T-cell (primary cell): ENCODE data around the gene FSCN2. TPM values are rescaled to one million over a fixed set of nuclear protein-coding genes. Genes with fewer than 3 reads are reported as not detected.

Experiments used
- ATAC-seq, 4 experiments: fragments of 200-7000 bp in 3 of 4; fragments of 150-1000 bp in 1 of 4; cut with Tn5 transposase; replicated peaks in 1 of 4; 1 replicate in 3 of 4; 2 replicates in 1 of 4; pipeline ENCODE4 v1.10.0; 2021; ENCODE audit warnings: moderate library complexity in 3 of 4, mild to moderate bottlenecking in 2 of 4, moderate number of reproducible peaks in 1 of 4
- CTCF ChIA-PET, 2 donors: fragments of 300-600 bp; sonication (Branson Sonifier 250); formaldehyde crosslinking; loops; one replicate each; lab custom pipeline; 2022; ENCODE audit warnings: antibody characterized with exemption in 2 of 2; lab: Charles Lee
- POLR2A ChIA-PET, 2 donors: fragments of 300-600 bp; sonication (Branson Sonifier 250); formaldehyde crosslinking; loops; one replicate each; lab custom pipeline; 2022; ENCODE audit warnings: antibody characterized with exemption in 2 of 2; lab: Charles Lee
- DNase-seq, 35 experiments: peaks; one replicate each; pipeline versions ENCODE4 v3.0.0 to v3.0.0-alpha.2; 2013 to 2023
- H3K27ac ChIP-seq: one replicate; pipeline ENCODE4 v1.5.1; 2013; ENCODE audit warnings: low read length
- H3K27me3 ChIP-seq, 2 experiments: replicated peaks in 1 of 2; 1 replicate in 1 of 2; 2 replicates in 1 of 2; pipeline versions ENCODE4 v1.6.1 to v1.7.0; 2013; ENCODE audit warnings: low read length in 1 of 2, mixed read lengths in 1 of 2; ENCODE audit not compliant: control insufficient read depth in 2 of 2, insufficient read depth in 2 of 2; ENCODE audit errors: extremely low read depth in 1 of 2
- H3K36me3 ChIP-seq, 2 donors: 1 replicate in 1 of 2; 2 replicates in 1 of 2; pipeline versions ENCODE4 v1.6.1 to v1.7.0; 2013; ENCODE audit warnings: low read length in 1 of 2; ENCODE audit not compliant: control insufficient read depth in 2 of 2, insufficient read depth in 1 of 2; ENCODE audit errors: extremely low read depth in 1 of 2
- H3K4me1 ChIP-seq, 2 experiments: 1 replicate in 1 of 2; 2 replicates in 1 of 2; pipeline versions ENCODE4 v1.6.1 to v1.7.0; 2013; ENCODE audit warnings: low read length in 2 of 2, mixed read lengths in 1 of 2; ENCODE audit not compliant: insufficient read depth in 2 of 2, control insufficient read depth in 1 of 2; ENCODE audit errors: extremely low read depth in 1 of 2
- H3K4me3 ChIP-seq, 2 donors: 1 replicate in 1 of 2; 2 replicates in 1 of 2; pipeline versions ENCODE4 v1.5.1 to v1.7.0; 2013; ENCODE audit warnings: mild to moderate bottlenecking in 2 of 2, low read length in 1 of 2, moderate library complexity in 1 of 2; ENCODE audit not compliant: control insufficient read depth in 1 of 2; ENCODE audit errors: extremely low read depth in 1 of 2
- H3K9me3 ChIP-seq: 2 replicates; pipeline ENCODE4 v1.7.0; 2013
- H3K27ac Mint-ChIP-seq, 2 donors: one replicate each; pipeline ENCODE4 v1.8.0; 2020 to 2021; ENCODE audit warnings: mild to moderate bottlenecking in 2 of 2, mixed read lengths in 2 of 2
- H3K27me3 Mint-ChIP-seq, 2 donors: one replicate each; pipeline ENCODE4 v1.8.0; 2021 to 2022; ENCODE audit warnings: mixed read lengths in 2 of 2
- H3K36me3 Mint-ChIP-seq: one replicate; pipeline ENCODE4 v1.8.0; 2021; ENCODE audit warnings: mixed read lengths
- H3K4me1 Mint-ChIP-seq, 3 donors: one replicate each; pipeline ENCODE4 v1.8.0; 2020 to 2022; ENCODE audit warnings: mixed read lengths in 3 of 3, mild to moderate bottlenecking in 1 of 3
- H3K4me3 Mint-ChIP-seq, 3 donors: one replicate each; pipeline ENCODE4 v1.8.0; 2020 to 2022; ENCODE audit warnings: mild to moderate bottlenecking in 3 of 3, mixed read lengths in 3 of 3, moderate library complexity in 3 of 3
- H3K9me3 Mint-ChIP-seq, 3 donors: one replicate each; pipeline ENCODE4 v1.8.0; 2020 to 2022; ENCODE audit warnings: mixed read lengths in 3 of 3
- WGBS: methylation state at CpG from one replicate; pipeline ENCODE4 v1.1.5; 2013; ENCODE audit warnings: missing lambda C conversion rate; ENCODE audit not compliant: insufficient coverage; 5-methylcytosine and 5-hydroxymethylcytosine counted together
- total RNA-seq, 35 experiments: library from RNA in 6 of 35; stranded (reverse) in 6 of 35; fragments of 120-200 nt in 1 of 35; gene quantifications; one replicate each; pipeline versions ENCODE4 v1.2.1 to v1.2.4 and lab custom pipeline; 2013 to 2026

Gene FSCN2
- total RNA-seq, 5 donors from 2014 or later (not counting 1 experiment from before 2014, with no cell fraction given): 0.91 to 4.2 (median 1.2) TPM

DNA sequence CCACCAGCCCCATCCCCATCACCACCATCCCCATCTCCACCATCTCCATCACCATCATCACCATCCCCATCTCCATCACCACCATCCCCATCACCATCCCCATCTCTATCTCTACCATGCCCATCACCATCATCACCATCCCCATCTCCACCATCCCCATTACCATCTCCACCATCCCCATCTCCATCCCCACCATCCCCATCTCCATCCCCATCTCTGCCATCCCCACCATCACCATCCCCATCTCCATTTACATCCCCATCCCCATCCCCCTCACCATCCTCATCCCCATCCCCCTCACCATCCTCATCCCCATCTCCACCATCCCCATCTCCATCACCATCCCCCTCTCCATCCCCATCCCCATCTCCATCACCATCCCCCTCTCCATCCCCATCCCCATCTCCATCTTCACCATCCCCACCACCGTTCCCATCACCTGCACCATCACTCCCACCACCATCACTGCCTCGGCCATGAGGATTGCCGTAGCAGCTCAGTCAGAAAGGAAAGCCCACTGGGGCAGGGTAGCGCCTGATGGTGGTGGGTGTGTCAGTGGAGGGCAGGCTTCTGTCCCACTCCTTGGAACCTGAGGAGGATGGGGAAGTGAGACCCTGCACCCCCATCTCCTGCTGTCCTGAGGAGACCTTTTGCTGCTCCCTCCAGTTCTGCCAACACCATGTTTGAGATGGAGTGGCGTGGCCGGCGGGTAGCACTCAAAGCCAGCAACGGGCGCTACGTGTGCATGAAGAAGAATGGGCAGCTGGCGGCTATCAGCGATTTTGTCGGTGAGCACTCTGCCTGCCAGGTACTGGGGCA, 7.5 kb downstream of the FSCN2 start:
- Mint-ChIP-seq H3K36me3 (peaks cover 8% of the 10 kb centered on the region), H3K27me3 (peaks cover 12 to 27% of the 10 kb centered on the region in 2 donors), H3K9me3 (no peaks in the 10 kb centered on the region), H3K4me3 (no peak overlapping the region), H3K4me1 (peaks cover 0 to 3% (median 0%) of the 10 kb centered on the region in 3 donors), H3K27ac (no peak overlapping the region)
- Histone ChIP-seq H3K27me3 (peaks cover 8 to 62% of the 10 kb centered on the region in 2 experiments), H3K27ac (no peak overlapping the region), H3K36me3 (peaks cover 5 to 10% of the 10 kb centered on the region in 2 donors), H3K4me3 (no peak overlapping the region), H3K4me1 (peaks cover 0 to 26% of the 10 kb centered on the region in 2 experiments), H3K9me3 (no peaks in the 10 kb centered on the region)
- ChIA-PET POLR2A (no interaction called here), CTCF (no interaction called here)
- ATAC-seq: no peak
- 87% methylated on average over 11 of the region's 13 CpGs for WGBS
- DNase-seq: no peak

DNA sequence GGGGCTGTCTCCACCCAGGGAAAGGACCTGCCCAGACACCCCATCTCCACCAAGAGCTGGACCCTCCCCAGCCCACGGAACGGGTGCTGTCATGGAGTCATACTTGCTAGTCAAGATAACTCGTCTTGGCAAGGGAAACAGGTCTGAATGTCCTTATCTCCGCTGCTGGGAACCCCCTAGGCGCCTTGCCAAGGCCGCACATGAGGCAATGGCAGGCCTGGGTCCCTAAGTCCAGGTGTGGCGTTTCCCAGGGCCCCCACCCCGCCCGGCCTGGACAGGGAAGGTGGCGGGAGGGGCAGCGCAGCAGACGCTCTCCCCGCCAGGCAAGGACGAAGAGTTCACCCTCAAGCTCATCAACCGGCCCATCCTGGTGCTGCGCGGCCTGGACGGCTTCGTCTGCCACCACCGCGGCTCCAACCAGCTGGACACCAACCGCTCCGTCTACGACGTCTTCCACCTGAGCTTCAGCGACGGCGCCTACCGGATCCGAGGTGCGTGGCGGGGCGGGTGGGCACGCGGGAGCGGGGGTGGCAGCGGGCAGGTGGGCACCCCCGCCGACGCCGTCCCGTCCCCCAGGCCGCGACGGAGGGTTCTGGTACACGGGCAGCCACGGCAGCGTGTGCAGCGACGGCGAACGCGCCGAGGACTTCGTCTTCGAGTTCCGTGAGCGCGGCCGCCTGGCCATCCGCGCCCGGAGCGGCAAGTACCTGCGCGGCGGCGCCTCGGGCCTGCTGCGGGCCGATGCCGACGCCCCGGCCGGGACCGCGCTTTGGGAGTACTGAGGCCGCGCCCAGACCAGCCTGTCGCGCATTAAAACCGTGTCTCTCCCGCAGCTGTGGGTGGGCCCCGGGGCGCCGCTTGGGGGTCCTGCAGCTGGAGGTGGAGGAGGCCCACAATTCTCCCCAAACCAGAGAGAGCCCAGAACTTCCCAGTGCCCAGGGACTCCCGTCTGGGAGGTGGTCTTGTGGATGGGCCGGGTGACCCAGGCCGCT, 8.4 kb downstream of the FSCN2 start:
- CTCF ChIA-PET: no interaction called here
- WGBS: 14% methylated on average over 86 of the region's 89 CpGs
- peaks cover 5 to 14% of the 10 kb centered on the region in 2 donors for H3K36me3 ChIP-seq
- H3K4me3 Mint-ChIP-seq: no peak overlapping the region
- ATAC-seq: peak in 3 of 4 experiments; percentile 23 to 37 (median 27)
- H3K27ac ChIP-seq: no peak overlapping the region
- no peak overlapping the region for H3K27ac Mint-ChIP-seq
- no peak overlapping the region for H3K4me3 ChIP-seq
- H3K27me3 Mint-ChIP-seq: peaks cover 12 to 27% of the 10 kb centered on the region in 2 donors
- H3K27me3 ChIP-seq: peaks cover 8 to 63% of the 10 kb centered on the region in 2 experiments
- peak in 1 of 35 experiments; percentile 27 for DNase-seq
- H3K4me1 Mint-ChIP-seq: peaks cover 0 to 3% (median 0%) of the 10 kb centered on the region in 3 donors
- H3K36me3 Mint-ChIP-seq: peaks cover 11% of the 10 kb centered on the region
- no peaks in the 10 kb centered on the region for H3K9me3 Mint-ChIP-seq
- no peaks in the 10 kb centered on the region for H3K9me3 ChIP-seq
- POLR2A ChIA-PET: no interaction called here
- H3K4me1 ChIP-seq: peaks cover 0 to 26% of the 10 kb centered on the region in 2 experiments

DNA sequence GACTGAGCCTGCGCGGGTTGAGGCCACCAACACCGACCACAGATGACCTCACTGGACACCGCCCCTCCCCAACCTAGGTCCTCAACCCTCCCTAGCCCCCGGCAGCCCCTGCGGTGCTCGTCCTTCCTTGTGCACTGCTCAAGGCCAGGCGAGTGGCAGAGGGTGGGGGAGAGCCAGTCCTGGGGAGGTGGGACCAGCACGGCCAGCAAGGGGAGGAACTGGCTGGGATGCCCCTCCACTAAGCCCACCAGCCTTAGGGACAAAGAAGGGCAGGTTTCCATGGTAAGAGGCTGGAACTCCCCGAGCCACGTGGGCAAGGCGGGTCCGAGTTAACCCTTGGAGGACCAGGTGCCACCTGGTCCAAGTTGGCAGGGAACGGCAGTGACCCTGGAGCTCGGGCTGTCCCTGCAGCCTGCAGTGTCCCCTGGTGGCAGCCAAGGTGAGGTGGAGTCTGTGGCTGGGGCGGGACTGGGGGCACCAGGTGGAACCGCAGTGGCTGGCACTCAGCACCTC, 9.2 kb downstream of the FSCN2 start:
- 30% methylated on average over 8 of the region's 17 CpGs for WGBS
- ChIA-PET CTCF (no interaction called here), POLR2A (no interaction called here)
- Mint-ChIP-seq H3K4me1 (peaks cover 0 to 3% (median 0%) of the 10 kb centered on the region in 3 donors), H3K27me3 (peaks cover 12 to 27% of the 10 kb centered on the region in 2 donors), H3K4me3 (no peak overlapping the region), H3K9me3 (no peaks in the 10 kb centered on the region), H3K27ac (no peak overlapping the region), H3K36me3 (peaks cover 12% of the 10 kb centered on the region)
- Histone ChIP-seq H3K4me3 (no peak overlapping the region), H3K4me1 (peaks cover 0 to 26% of the 10 kb centered on the region in 2 experiments), H3K27ac (no peak overlapping the region), H3K36me3 (peaks cover 5 to 14% of the 10 kb centered on the region in 2 donors), H3K9me3 (no peaks in the 10 kb centered on the region), H3K27me3 (peaks cover 8 to 63% of the 10 kb centered on the region in 2 experiments)
- DNase-seq (peak in 9 of 35 experiments; percentile 23 to 55 (median 32)), ATAC-seq (peak; percentile 62 to 73 (median 66))

DNA sequence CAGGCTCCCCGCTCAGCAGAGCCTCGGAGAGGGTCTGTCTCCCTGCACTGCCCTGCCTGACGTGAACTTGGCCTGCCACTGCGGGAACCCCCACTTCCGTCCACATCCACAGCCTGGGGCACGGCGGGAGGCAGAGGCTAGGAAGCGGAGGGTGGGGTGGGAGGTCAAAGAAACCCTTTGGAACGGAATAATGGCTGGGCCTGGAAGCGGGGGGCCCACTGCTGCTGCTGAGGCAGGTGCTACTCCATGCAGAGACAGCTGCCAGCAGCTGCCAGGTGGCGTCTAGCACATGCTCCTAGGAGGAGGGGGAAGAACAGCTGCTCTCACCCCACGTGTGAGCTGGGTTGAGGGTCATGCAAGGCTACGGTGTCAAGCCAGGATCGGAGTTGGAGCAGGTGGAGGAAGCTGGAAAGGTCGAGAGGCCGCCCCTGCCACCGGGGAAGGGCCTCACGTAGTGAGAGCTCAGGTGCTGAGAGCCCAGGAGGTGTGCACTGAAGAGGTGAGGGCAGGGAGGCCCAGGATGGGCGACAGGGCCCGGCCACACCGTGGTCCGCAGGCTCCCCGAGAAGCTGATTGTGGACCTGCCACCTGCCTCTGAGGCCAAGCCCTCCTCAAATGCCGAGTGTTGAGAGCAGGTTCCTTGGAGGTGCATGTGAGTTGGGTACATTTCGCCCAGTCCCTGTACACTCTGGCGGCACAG, 9.8 kb downstream of the FSCN2 start:
- POLR2A ChIA-PET: interaction anchor here in 1 of 2 donors (0.7 kb wide), 1 partner anchor 24 kb away, joined by 3 read pairs; no protein-coding TSS in a partner anchor
- ATAC-seq: no peak
- no peak overlapping the region for H3K4me3 Mint-ChIP-seq

DNA sequence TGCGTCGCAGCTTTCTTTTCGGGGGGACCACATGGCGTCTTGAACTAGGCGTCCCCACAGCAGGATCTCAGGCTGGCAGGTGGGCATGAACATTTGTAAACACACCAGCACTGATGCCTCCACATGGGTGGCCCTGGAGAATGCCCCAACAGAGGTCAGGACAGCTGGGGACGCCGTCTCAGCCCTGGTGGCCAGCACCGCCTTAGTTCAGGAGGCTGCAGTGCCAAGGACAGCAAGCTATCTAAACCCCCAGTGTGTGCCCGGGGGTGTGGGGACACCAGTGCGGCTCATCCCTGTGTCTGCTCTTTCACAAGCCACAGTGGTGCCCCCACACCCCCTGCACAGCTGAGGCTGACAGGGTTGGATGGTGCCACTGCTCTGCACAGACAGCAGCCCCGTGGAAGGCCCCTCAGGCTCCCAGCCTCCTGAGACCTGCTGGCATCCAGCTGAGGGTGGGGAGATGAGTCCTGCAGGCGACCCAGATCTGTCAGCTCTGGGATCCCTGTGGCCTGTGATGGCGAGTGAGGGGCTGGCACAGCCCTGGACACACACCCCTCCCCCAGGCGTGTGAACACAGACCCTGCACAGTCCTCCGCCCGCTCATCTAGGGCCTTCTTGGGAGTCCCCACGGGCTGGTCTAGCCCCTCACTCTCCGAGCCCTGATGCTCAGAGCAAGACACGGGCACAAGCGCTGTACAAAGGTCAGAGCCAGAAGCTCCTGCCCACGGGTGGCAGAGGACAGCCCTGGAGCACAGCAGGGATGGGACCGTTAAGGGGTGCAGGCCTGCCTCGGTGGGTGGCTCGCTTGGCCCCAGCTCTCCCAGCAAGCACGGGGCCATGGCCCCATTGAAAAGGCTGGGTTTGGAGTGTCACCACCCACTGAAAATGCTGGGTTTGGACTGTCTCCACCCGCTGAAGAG, 10.7 kb downstream of the FSCN2 start:
- Mint-ChIP-seq H3K27me3 (peaks cover 12 to 21% of the 10 kb centered on the region in 2 donors), H3K4me1 (peaks cover 0 to 3% (median 0%) of the 10 kb centered on the region in 3 donors), H3K9me3 (no peaks in the 10 kb centered on the region), H3K4me3 (no peak overlapping the region), H3K27ac (no peak overlapping the region), H3K36me3 (peaks cover 16% of the 10 kb centered on the region)
- H3K27ac ChIP-seq: no peak overlapping the region
- ChIA-PET POLR2A (interaction anchor here in 1 of 2 donors (0.7 kb wide), 1 partner anchor 24 kb away, joined by 3 read pairs; no protein-coding TSS in a partner anchor), CTCF (no interaction called here)
- no peaks in the 10 kb centered on the region for H3K9me3 ChIP-seq
- WGBS: 94% methylated on average over 22 of the region's 26 CpGs
- H3K4me1 ChIP-seq: peaks cover 0 to 21% of the 10 kb centered on the region in 2 experiments
- ATAC-seq: no peak
- H3K36me3 ChIP-seq: peaks cover 10 to 28% of the 10 kb centered on the region in 2 donors
- H3K4me3 ChIP-seq: no peak overlapping the region
- H3K27me3 ChIP-seq: peaks cover 8 to 50% of the 10 kb centered on the region in 2 experiments
- no peak for DNase-seq

More for the DNA sequence above, 9.8 kb downstream of the FSCN2 start:
- Mint-ChIP-seq H3K27ac (no peak overlapping the region), H3K9me3 (no peaks in the 10 kb centered on the region), H3K36me3 (peaks cover 15% of the 10 kb centered on the region), H3K27me3 (peaks cover 12 to 27% of the 10 kb centered on the region in 2 donors), H3K4me1 (peaks cover 0 to 3% (median 0%) of the 10 kb centered on the region in 3 donors)
- H3K4me3 ChIP-seq: no peak overlapping the region
- H3K9me3 ChIP-seq: no peaks in the 10 kb centered on the region
- WGBS: 87% methylated on average over 22 of the region's 26 CpGs
- peaks cover 0 to 26% of the 10 kb centered on the region in 2 experiments for H3K4me1 ChIP-seq
- H3K27ac ChIP-seq: no peak overlapping the region
- no peak for DNase-seq
- peaks cover 5 to 20% of the 10 kb centered on the region in 2 donors for H3K36me3 ChIP-seq
- peaks cover 8 to 59% of the 10 kb centered on the region in 2 experiments for H3K27me3 ChIP-seq
- CTCF ChIA-PET: no interaction called here
